Measurements from ENCODE around the gene GRAMD4. TPM values are rescaled to one million over a fixed set of nuclear protein-coding genes. Genes with fewer than 3 reads are reported as not detected.

Gene GRAMD4
- total RNA-seq, 1 donor from 2014 or later, result 85.7 TPM

DNA sequence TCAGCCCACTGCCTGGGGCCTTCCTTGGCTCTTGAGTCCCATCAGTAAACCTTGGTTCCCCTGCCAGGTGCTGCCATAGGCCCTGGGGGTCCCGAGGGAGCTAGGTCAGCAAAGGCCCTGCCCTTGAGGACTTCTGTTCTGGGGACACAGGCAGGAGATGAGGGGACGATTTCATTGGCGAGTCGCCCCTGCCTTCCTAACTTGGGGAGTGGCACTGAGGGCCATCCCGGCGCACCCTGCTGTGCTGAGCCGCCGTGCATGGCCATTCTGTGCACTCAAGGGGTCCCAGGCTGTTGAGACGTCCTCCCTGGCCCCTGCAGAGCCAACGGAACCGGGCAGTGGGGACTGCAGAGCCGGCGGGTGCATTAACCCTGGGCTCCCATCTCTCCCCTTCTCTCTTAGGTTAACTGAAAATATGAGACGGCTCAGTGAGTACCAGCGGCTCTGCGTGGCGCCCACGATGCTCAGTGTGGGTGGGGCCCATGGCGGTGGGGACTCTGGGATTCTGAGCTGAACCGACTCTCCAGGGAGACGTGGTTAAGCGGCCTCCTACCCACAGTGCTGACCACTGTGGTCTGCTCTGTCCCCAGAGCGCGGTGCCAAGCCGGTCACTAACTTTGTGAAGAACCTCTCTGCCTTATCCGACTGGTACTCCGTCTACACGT is 43.4 kb downstream of the GRAMD4 start:
- Mint-ChIP-seq H3K9me3 (ENCODE audit: unreplicated experiment) (no peaks in the 10 kb centered on the region), H3K27me3 (ENCODE audit: unreplicated experiment) (peaks cover 7% of the 10 kb centered on the region), H3K36me3 (ENCODE audit: unreplicated experiment) (no peaks in the 10 kb centered on the region), H3K4me1 (ENCODE audit: low read depth, unreplicated experiment) (peaks cover 8% of the 10 kb centered on the region), H3K4me3 (ENCODE audit: unreplicated experiment) (no peak overlapping the region), H3K27ac (ENCODE audit: unreplicated experiment) (no peak overlapping the region)
- TF ChIP-seq, protein P1, sequence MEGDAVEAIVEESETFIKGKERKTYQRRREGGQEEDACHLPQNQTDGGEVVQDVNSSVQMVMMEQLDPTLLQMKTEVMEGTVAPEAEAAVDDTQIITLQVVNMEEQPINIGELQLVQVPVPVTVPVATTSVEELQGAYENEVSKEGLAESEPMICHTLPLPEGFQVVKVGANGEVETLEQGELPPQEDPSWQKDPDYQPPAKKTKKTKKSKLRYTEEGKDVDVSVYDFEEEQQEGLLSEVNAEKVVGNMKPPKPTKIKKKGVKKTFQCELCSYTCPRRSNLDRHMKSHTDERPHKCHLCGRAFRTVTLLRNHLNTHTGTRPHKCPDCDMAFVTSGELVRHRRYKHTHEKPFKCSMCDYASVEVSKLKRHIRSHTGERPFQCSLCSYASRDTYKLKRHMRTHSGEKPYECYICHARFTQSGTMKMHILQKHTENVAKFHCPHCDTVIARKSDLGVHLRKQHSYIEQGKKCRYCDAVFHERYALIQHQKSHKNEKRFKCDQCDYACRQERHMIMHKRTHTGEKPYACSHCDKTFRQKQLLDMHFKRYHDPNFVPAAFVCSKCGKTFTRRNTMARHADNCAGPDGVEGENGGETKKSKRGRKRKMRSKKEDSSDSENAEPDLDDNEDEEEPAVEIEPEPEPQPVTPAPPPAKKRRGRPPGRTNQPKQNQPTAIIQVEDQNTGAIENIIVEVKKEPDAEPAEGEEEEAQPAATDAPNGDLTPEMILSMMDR (IDR thresholded peaks at IDR 0.05; ENCODE audit: partially characterized antibody, unreplicated experiment), result no peak
- DNase-seq, result no peak

DNA sequence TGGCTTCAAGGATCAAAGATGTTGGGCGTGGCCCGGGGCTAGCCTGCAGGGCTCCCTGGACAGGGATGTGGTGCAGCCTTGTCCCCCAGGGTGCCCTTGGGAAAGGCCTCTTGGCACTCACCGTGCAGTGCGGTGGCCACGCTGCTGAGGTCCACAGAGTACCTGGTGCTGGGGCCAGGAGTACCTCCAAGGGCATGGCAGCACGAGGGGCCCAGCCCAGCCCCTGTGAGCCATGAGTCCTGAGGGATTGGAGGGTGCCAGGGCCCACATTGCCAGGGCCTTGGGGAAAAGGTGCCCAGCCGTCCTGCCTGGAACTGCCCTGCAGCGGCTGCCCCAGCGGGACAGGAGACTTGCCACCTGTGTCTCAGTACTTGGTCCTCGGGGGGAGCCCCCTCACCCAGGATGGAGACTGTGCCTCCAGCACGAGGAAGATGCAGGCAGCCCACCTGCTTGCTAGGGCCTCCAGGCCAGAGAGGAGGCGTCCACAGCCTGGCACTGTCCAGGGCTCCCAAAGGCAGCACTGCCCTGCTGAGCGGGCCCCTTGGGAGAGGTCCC is 44.2 kb downstream of the GRAMD4 start:
- Mint-ChIP-seq H3K27ac (ENCODE audit: unreplicated experiment) (no peak overlapping the region), H3K9me3 (ENCODE audit: unreplicated experiment) (no peaks in the 10 kb centered on the region), H3K36me3 (ENCODE audit: unreplicated experiment) (no peaks in the 10 kb centered on the region), H3K4me3 (ENCODE audit: unreplicated experiment) (no peak overlapping the region), H3K27me3 (ENCODE audit: unreplicated experiment) (peaks cover 7% of the 10 kb centered on the region), H3K4me1 (ENCODE audit: low read depth, unreplicated experiment) (peaks cover 8% of the 10 kb centered on the region)
- DNase-seq, result no peak
- TF ChIP-seq, protein P1 (IDR thresholded peaks at IDR 0.05; ENCODE audit: partially characterized antibody, unreplicated experiment), result no peak

DNA sequence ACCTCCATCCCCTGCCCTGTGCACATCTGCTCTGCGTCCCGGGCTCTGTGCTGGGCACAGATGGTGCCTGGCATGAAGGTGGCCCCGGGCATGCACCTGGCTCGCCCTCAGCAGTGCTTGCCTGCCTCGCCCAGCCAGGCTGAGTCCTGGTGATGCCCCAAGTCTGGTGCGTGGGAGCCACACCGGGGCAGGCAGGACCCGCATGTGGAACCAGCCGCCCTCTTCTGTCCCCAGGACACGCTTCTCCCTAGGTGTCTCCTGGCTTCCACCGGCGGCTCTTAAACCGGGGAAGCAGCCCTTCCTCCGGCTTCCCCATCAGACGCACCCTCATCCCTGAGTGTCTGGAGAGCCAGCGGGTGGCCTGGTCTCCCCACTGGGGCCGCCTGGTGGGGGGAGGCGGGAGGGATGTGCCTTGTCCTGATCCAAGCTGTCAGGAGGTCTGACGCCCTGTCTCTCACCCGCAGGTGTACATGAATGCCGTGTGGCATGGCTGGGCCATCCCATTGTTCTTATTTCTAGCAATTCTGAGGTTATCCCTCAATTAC is 45.0 kb downstream of the GRAMD4 start:
- H3K4me3 Mint-ChIP-seq (ENCODE audit: unreplicated experiment), result no peak overlapping the region
- peaks cover 2% of the 10 kb centered on the region for H3K9me3 Mint-ChIP-seq (ENCODE audit: unreplicated experiment)
- peaks cover 7% of the 10 kb centered on the region for H3K27me3 Mint-ChIP-seq (ENCODE audit: unreplicated experiment)
- no peak overlapping the region for H3K27ac Mint-ChIP-seq (ENCODE audit: unreplicated experiment)
- H3K4me1 Mint-ChIP-seq (ENCODE audit: low read depth, unreplicated experiment), result peaks cover 6% of the 10 kb centered on the region
- H3K36me3 Mint-ChIP-seq (ENCODE audit: unreplicated experiment), result no peaks in the 10 kb centered on the region
- TF ChIP-seq, protein P1 (IDR thresholded peaks at IDR 0.05; ENCODE audit: partially characterized antibody, unreplicated experiment), result no peak
- DNase-seq, result no peak

DNA sequence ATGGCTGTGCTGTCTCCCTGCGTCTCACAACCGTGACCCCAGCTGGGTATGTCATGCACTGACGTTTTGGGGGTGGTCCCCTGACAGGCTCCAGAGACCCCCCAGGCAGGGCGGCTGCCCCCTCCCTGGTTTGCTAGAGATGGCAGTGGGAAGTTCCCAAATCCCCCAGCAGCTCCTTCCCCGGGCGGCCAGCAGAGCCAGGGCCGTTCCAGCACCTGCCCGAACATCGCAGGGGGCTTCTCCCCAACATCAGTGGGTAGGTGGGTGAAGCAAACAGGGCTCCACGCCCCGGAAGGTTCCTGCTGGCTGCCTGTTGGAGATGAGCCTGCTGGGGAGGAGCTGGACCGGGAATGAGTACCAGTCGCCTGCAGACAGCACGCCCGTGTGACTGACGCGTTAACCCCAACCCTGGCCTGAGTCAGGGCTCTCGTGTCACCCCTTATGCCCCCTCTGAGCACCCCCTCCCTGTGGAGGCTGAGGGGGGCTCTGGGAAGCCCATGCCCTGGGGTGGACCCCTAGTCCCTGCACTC is 45.6 kb downstream of the GRAMD4 start:
- TF ChIP-seq, protein P1 (IDR thresholded peaks at IDR 0.05; ENCODE audit: partially characterized antibody, unreplicated experiment), result no peak
- no peaks in the 10 kb centered on the region for H3K36me3 Mint-ChIP-seq (ENCODE audit: unreplicated experiment)
- DNase-seq, result no peak
- peaks cover 2% of the 10 kb centered on the region for H3K9me3 Mint-ChIP-seq (ENCODE audit: unreplicated experiment)
- H3K4me3 Mint-ChIP-seq (ENCODE audit: unreplicated experiment), result no peak overlapping the region
- no peak overlapping the region for H3K27ac Mint-ChIP-seq (ENCODE audit: unreplicated experiment)
- H3K4me1 Mint-ChIP-seq (ENCODE audit: low read depth, unreplicated experiment), result peaks cover 2% of the 10 kb centered on the region
- H3K27me3 Mint-ChIP-seq (ENCODE audit: unreplicated experiment), result peaks cover 7% of the 10 kb centered on the region

All from glutamatergic neuron (in vitro differentiated cells).